HG03064 (cell line): ENCODE measurements around the gene CFTR.
A peak's percentile ranks its signal among the peaks of the same experiment; 100 is the strongest.
"Not testable (repeated sequence)": the region's sequence is repeated elsewhere in the genome, so short reads cannot be mapped to it uniquely, and the experiment has no call there.

Source experiments
- ATAC-seq: cut with Tn5 transposase; IDR thresholded peaks from one replicate; pipeline ENCODE4 v1.9.1; 2021; ENCODE audit warnings: low read depth; ENCODE audit not compliant: unreplicated experiment

Gene CFTR

DNA sequence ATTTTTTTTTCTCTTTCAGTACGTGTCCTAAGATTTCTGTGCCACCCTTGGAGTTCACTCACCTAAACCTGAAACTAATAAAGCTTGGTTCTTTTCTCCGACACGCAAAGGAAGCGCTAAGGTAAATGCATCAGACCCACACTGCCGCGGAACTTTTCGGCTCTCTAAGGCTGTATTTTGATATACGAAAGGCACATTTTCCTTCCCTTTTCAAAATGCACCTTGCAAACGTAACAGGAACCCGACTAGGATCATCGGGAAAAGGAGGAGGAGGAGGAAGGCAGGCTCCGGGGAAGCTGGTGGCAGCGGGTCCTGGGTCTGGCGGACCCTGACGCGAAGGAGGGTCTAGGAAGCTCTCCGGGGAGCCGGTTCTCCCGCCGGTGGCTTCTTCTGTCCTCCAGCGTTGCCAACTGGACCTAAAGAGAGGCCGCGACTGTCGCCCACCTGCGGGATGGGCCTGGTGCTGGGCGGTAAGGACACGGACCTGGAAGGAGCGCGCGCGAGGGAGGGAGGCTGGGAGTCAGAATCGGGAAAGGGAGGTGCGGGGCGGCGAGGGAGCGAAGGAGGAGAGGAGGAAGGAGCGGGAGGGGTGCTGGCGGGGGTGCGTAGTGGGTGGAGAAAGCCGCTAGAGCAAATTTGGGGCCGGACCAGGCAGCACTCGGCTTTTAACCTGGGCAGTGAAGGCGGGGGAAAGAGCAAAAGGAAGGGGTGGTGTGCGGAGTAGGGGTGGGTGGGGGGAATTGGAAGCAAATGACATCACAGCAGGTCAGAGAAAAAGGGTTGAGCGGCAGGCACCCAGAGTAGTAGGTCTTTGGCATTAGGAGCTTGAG, at the start of gene CFTR:
Gene CFTR, plus strand, starts transcription at position 801 of the 830 bp plus-strand sequence. CDS start 70 bp downstream, outside the sequence.
- no peak for ATAC-seq

GRCh38 chr7:117435475-117436043, 44.3 kb upstream of the CFTR start:
- peak; percentile 91 for ATAC-seq

GRCh38 chr7:117444646-117445045, 35.2 kb upstream of the CFTR start:
- no peak for ATAC-seq

DNA sequence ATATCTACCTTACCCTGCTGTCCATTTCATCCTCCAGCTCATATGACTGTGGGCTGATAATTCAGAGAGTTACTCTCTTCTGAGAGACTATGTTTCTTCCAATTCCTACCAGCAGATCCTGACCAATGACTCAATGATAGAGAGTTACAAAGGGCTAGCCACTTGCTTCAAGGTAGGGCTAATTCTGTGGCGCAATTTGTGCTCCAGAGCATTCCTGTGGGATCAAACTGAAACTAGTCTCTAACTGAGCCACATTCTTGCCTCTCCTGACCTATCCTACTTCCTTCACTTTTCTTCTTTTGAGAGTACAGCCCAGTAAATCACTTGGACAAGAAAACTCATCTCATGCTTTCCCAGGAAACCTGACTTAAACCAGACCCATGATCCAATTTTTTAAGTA, 34.6 kb upstream of the CFTR start:
- no peak for ATAC-seq

DNA sequence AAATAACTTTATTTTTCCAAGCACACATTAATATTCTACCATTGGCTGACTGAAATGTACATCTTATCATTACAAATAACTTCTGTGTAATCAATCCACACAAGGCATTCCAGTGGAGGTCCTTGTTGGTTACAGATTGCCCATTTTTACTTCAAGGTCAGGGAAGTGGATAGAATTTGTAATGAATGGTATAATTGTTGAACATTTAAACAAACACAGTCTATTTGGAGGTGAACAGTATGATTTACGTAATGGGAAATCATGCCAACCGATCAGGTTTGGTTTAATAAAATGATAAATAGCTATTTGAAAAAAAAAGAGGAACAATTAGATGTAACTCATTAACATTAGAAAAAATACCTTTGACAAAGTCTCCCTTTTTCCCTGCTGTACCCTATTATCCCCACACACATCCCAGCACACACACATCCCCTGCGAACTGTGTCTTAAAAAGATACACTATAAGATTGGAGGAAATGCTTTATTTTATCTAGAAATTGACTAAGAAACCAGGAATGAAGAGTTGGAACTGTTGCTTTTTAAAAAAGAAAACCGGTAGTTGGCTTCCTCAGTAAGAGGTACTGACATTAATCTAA, 33.5 kb upstream of the CFTR start:
- ATAC-seq, result no peak

DNA sequence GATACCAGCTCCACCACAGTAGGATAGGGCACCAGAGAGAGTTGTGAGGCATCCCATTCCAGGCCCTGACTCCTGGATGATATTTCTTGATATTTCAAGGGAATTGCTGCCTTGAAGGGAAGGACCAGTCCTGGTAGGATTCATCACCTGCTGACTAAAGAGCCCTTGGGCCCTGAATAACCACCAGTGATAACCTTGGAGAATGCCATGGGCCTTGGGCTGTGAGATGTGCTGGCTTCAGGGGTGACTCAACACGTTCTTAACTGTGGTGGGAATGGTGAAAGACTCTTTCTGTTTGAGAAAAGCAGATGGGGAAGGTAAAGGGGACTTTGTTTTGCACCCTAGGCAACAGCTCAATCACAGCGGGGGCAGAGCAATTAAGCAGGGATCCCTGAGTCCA, 31.2 kb upstream of the CFTR start:
- ATAC-seq, result no peak

DNA sequence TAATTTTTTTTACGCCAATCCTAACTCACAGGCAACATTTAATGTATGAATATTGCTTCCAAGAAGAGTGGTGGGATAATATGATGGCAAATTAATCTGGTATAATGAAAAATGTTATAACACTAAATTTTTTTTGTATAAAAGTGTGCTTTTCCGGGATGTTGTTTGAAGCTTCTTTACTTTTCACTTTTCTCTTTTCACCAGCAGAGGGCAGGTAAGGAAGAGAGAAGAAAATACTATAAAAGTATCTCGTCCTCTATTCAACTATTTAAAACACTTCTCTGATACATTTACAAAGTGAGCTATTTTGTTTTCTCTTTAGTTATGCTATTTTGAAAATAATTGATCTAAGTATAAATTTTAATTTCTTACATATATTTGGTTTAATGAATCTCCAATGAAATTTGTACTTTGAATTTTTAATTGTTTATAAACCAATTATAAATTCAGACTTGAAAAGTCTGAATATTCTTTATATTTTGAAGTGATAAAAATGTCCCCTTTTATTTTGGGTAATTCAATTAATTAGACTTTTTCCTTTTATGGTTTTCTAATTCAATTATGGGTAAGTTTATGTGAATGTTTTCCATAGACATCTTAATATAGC, 20.7 kb upstream of the CFTR start:
- ATAC-seq, result peak; percentile 67

- no peak for ATAC-seq
Observed at GRCh38 chr7:117459735-117460134, 20.1 kb upstream of the CFTR start.

GRCh38 chr7:117460815-117461214, 19.0 kb upstream of the CFTR start:
- not testable (repeated sequence) for ATAC-seq

DNA sequence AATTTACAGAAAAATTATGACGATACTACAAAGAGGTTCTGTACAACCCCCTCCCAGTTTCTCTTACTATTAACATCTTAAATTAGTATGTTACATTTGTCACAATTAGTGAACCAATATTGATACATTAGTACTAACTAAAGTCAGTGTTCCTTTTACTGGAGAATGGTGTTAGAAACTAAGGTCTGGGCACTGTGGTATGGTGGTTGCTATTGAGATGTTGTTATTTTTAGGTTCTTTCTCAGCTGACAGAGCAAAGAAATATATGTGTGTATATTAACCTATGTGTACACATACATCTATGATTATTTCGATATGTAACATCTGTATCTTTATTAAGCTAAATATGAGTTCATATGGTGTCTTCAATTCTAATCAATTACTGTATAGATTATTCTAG, 11.7 kb upstream of the CFTR start:
- ATAC-seq, result no peak

DNA sequence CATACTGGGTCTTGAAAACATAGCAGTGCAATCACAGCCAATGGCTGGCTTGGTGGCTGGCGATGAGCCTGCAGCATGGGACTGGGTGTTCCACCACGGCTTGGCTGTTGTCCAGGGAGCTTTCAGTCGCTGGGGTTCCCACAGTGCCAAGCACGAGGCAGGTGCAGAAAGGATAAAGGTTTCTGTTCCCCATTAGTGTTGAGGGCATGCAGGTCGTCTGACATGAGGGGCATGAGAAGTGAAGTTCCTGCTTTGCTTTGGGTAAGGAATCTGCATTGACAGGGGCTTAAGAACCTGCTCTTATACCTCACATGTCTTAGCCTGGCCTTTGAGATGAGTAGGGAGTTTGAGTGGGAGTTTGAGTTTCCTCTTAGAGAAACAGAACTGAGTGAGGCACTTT, 9.0 kb upstream of the CFTR start:
- ATAC-seq, result no peak

DNA sequence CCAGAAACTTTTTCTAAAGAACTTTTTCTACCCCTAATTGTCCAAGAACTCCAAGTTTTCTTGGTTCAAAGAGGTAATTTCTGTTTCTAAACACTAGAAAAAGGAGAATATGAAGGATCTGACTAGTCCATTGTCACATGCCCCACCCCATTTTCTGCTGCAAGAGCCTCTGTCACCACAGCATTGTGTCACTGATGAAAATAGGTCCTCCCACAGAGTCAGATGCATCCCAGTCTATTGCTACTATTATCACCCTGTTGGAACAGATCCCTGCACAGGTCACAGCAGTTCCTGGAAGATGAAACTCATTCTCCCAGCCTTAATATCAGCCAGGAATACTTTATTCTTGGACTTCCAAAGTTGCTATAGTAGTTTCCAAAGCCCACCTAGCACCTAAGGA, 7.5 kb upstream of the CFTR start:
- ATAC-seq, result no peak

- no peak for ATAC-seq
Observed at GRCh38 chr7:117476557-117477215, 3.1 kb upstream of the CFTR start.

GRCh38 chr7:117478836-117479224, 995 bp upstream of the CFTR start:
- no peak for ATAC-seq

DNA sequence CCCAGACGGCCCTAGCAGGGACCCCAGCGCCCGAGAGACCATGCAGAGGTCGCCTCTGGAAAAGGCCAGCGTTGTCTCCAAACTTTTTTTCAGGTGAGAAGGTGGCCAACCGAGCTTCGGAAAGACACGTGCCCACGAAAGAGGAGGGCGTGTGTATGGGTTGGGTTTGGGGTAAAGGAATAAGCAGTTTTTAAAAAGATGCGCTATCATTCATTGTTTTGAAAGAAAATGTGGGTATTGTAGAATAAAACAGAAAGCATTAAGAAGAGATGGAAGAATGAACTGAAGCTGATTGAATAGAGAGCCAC, 184 bp downstream of the CFTR start:
- no peak for ATAC-seq

DNA sequence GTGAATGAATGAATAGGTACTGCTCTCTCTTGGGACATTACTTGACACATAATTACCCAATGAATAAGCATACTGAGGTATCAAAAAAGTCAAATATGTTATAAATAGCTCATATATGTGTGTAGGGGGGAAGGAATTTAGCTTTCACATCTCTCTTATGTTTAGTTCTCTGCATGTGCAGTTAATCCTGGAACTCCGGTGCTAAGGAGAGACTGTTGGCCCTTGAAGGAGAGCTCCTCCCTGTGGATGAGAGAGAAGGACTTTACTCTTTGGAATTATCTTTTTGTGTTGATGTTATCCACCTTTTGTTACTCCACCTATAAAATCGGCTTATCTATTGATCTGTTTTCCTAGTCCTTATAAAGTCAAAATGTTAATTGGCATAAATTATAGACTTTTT, 1.2 kb downstream of the CFTR start:
- ATAC-seq, result no peak

DNA sequence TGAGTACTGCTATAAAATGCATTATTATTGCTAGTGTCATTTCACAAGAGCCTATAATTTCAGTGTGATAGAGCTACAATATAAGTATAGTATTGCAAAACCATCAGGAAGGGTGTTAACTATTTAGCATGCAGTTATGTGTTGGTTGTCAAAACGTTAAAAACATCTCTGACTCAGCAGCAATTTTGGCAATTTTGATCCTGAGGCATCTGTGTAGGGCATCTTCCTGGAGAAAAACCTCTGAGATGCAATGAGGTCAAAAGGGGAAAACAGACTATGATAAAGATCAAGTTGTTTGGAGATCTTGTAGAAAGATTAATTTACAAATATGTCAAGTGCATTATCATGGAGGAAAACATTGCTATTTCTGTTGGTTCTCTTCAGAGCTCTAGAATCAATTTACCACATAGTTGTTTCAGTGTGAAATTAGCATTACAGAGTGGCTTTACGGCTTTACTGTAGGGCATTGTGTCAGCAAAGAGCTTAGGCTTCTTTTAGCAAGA, 5.3 kb downstream of the CFTR start:
- ATAC-seq, result no peak

- no peak for ATAC-seq
Observed at GRCh38 chr7:117489016-117489415, 9.2 kb downstream of the CFTR start.

DNA sequence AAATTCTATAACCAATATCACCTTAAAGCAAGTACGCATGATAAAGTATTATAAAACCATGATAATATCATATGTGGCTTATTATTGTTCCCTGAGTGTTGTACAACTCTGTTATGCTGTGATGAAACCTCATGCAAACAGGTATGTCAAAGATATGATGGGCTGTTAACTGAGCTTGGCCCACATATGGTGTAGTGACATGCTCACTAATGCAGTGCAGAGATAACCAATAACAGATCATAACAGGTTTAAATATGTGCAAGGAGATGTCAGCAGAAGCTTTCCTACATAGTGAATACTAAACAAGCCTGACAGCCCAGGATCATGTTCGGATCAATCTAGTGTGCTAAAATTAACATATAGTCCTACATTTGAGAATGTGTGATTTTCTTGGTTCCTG, 9.6 kb downstream of the CFTR start:
- ATAC-seq, result no peak

DNA sequence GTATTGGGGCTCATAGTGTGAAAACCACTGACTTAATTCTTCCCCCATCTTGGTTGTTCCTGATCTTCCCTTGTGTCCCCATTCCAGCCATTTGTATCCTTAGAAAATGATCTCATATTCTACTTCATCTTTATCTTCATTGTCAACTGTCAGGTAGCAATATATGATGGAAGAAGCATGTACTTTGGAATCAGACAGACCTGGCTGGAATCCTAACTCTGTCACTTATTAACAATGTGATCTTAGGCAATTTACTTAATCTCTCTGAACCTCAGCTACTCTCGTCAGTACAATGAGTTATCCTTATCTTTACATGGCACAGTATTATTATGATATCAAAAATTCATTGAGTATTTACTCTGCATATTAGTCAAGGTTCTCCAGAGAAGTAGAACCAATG, 10.1 kb downstream of the CFTR start:
- ATAC-seq, result no peak

GRCh38 chr7:117492649-117493048, 12.8 kb downstream of the CFTR start:
- ATAC-seq, result no peak
